Left kidney (tissue), 2 donors: Measurements from ENCODE around the gene TMED5. TPM values are rescaled to one million over a fixed set of nuclear protein-coding genes. Genes with fewer than 3 reads are reported as not detected.
"Not testable (repeated sequence)": the region's sequence is repeated elsewhere in the genome, so short reads cannot be mapped to it uniquely, and the experiment has no call there.

Experiments used
- DNase-seq: peaks from one replicate; pipeline ENCODE4 v3.0.0-alpha.2; 2013
- polyA plus RNA-seq: library from polyadenylated mRNA; unstranded; fragments of 120-200 nt; gene quantifications from one replicate; pipeline ENCODE4 v1.2.1, GENCODE V29; 2013; ENCODE audit not compliant: insufficient read length

TMED5 gene
- polyA plus RNA-seq, 1 donor: 95.2 TPM

DNA sequence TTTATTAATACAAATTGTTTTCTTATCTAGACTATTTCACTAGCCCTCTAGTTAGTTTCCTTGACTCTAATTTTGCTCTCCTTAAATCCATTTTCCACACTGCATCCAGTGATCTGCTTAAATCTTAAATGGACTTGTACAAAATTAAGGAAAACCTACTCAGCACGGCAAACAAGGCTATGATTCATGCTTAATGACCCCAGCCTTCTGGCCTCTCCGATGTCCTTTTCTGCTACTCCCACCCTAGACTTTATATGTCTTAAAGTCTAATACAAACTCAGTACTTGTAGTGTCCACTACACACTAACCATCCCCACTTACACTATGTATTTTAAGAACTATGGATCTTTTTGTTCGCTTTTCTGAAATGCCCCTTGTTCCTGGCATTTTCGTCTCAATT lies 2.2 kb downstream of the TMED5 start:
- peak; percentile 32 for DNase-seq

DNA sequence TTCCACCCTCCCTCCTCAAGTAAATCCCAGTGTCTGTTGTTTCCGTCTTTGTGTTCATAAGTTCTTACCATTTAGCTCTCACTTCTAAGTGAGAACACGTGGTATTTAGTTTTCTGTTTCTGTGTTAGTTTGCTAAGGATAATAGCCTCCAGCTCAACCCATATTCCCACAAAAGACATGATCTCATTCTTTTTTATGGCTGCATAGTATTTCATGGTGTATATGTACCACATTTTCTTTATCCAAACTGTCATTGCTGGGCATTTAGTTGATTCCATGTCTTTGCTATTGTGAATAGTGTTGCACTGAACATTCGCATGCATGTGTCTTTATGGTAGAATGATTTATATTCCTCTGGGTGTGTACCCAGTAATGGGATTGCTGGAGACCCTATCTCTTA lies 5.6 kb downstream of the TMED5 start:
- not testable (repeated sequence) for DNase-seq

DNA sequence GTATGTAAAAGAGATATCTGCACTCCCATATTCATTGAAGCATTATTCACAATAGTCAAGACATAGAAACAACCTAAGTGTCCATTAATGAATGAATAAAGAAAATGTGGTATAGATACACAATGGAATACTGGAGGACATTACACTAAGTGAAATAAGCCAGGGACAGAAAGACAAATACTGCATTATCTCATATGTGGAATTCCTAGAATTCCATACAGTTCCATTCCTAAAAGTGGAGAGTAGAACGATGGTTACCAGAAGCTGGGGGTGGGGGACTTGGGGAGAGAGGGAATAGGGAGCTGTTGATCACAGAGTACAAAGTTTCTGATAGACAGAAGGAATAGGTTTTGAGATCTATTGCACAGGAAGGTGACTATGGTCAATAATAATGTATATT lies 7.4 kb downstream of the TMED5 start:
- no peak for DNase-seq

DNA sequence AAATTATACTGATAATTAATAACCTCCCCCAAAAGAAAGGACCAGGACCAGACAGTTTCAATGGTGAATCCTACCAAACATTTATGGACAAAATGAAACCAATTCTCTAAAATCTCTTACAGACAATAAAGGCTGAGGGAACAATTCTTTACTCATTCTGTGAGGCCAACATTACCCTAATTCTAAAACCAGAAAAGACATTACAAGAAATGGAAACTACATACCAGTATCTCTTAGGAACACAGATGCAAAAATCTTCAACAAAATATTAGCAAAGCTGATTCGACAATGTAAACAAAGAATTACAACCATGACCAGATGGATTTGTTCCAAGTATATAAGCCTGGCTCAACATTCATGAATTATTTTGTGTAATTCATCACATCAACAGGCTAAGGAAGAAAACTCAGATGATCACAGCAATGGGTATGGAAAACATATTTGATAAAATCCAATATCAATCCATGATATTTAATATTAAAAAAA lies 8.6 kb downstream of the TMED5 start:
- DNase-seq: no peak

GRCh38 chr1:93170141-93170678 lies 10.0 kb downstream of the TMED5 start:
- not testable (repeated sequence) for DNase-seq

GRCh38 chr1:93167006-93167405 lies 13.2 kb downstream of the TMED5 start:
- no peak for DNase-seq

- not testable (repeated sequence) for DNase-seq
Measured at GRCh38 chr1:93165895-93166294, 14.3 kb downstream of the TMED5 start.

DNA sequence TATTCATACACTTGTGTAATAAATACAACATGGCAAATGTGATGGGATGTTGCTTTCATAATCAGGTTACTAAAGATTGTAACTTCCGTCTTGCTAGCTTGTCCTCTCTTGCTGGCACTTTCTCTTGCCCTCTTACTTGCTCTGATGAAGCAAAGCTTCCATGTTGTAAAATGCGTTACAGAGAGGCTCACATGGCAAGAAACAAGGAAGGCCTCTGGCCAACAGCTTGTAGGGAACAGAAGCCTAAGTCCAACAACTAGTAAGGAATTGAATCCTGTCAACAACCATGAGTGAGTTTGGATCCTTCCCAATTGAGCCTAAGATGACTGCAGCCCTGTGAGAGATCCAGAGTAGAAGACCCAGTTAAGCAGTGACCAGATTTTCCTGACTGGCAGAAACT lies 15.4 kb downstream of the TMED5 start:
- DNase-seq: no peak

DNA sequence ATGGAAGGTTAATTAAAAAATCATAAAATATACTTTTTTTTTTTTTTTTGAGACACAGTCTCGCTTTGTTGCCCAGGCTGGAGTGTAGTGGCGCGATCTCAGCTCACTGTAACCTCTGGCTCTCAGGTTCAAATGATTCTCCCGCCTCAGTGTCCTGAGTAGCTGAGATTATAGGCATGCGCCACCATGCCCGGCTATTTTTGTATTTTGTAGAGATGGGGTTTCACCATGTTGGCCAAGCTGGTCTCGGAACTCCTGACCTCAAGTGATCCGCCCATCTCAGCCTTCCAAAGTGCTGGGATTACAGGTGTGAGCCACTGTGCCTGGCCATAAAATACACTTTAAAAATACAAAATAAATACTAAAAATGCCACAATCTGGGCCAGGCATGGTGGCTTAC lies 16.9 kb downstream of the TMED5 start:
- not testable (repeated sequence) for DNase-seq

GRCh38 chr1:93159337-93159736 lies 20.9 kb downstream of the TMED5 start:
- DNase-seq: no peak

- DNase-seq: no peak
Measured at GRCh38 chr1:93155335-93155734, 24.9 kb downstream of the TMED5 start.

GRCh38 chr1:93154898-93155297 lies 25.3 kb downstream of the TMED5 start:
- DNase-seq: no peak

DNA sequence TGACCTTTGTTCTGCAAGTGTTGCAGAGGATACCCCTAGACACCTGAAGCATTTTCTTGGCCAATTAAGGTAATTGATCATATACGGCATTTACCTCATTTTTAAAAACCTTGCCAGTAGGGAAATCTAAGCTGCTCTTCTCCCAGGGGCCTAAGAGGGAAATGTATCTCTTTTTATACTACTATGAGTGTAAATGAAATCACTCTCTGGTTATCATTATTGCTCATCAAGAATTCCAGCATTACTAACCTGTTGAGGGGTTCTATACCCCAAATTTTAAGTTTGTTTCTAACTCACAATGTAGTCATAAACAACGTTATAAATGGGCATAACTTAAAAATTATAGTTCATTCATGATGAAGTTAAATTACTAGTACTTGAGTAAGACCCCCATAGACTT lies 27.4 kb downstream of the TMED5 start:
- DNase-seq: no peak

DNA sequence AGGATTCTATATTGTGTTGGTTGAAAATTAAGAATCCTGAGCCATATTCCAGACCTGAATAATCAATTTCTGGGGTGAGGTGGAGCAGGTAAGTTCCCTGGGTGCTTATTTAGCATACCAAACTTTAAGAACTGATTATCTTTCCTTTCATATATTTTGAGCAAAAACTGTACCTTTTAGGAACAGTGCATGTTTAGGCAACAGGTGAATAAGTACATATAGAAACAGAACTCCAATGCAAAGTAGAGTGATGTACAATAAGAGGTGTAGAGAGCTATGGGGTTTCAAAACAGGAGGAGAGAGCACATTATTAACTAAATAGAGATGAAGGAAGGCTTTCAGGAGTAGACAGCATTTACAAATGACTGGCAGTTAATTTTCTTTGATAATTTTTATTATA lies 28.7 kb downstream of the TMED5 start:
- DNase-seq: no peak

- DNase-seq: no peak
Measured at GRCh38 chr1:93150729-93151128, 29.5 kb downstream of the TMED5 start.

DNA sequence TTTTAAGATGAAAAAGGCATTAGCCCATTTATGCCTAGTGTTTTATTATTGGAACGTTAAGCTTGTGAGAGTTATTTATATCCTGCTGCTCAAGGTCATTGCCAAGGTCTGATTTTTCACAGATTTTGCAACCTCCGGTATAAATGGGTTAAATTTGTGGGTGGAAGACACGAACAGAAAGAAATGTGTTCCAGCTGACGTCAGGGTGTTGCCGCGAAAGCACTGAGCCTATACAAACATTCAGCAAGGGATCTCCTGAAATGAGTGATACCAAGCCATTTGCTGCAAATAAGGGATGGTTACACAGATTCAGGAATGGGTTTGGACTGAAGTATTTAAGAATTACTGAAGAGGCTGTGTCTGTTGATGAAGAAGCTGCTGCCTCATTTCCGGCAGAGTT lies 32.2 kb downstream of the TMED5 start:
- DNase-seq: no peak

DNA sequence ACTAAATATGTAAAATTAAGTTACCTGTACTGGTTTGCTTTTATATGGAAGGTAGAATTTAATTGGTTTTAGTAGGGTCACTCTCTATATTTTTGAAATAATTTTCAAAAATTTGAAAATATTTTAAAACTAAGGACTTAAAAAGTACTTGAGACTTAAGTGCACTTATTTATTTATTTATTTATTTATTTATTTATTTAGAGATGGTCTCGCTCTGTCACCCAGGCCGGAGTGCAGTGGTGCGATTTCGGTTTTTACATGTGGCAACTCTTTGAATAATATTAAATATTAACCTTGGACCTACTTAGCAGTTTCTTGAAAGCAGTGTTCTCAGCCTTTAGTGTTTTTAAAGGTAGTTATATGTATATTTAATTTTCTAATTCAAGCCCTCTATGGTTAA lies 36.4 kb downstream of the TMED5 start:
- no peak for DNase-seq

DNA sequence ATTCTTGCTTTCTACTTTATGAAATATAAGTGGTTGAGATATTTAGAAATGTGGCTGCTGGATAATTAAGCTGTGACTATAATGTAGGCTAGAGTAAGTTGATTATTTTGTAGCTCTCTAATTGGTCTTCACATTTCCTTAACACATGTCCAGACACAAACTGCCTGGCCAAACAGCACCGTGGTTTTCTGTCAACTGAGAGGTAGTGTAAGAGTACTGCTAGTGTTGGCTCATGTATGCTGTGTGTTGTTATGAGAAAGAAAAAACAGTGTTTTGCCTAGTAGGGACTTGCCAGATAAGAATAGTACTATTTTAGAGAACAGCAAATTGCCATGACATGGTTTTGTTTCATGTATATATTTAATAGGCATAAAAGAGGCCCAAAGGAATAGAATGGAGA lies 37.1 kb downstream of the TMED5 start:
- no peak for DNase-seq

DNA sequence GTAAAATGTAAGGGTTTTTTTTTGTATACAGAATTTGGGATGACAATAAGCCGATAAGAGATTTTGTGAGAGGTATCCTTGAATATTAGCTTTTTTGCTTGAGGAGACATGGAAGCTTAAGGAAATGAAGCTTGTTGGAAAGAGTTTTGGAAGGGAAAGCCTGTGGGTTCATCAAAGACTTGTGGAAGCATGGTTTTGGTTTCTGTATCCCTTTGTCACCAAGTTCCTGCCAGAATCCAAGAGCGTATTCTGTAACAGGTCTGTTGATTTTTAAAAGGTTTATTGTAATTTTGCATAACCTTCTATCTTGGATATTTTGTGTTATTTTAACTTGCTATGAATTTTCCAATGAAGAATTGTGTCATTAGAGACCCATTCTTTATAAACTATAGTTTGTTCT lies 38.1 kb downstream of the TMED5 start:
- no peak for DNase-seq

DNA sequence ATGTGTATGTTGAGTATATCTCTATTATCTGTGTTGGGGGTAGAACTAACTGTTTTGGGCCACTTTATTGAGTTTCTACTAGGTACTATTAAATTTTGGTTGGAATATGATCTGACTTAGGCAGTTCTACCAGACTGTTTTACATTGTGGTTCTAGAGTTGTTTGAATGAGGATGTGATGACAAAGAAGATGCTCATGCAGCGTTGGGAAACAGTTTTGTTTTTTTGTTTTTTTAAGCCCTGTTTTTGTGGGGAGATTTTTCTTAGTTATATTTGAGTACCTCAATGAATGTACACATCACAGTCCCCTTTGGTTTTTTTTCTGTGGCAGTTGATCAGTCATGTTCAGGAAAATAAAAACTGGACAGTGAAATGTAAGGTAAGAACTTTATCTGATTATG lies 40.1 kb downstream of the TMED5 start:
- DNase-seq: no peak

DNA sequence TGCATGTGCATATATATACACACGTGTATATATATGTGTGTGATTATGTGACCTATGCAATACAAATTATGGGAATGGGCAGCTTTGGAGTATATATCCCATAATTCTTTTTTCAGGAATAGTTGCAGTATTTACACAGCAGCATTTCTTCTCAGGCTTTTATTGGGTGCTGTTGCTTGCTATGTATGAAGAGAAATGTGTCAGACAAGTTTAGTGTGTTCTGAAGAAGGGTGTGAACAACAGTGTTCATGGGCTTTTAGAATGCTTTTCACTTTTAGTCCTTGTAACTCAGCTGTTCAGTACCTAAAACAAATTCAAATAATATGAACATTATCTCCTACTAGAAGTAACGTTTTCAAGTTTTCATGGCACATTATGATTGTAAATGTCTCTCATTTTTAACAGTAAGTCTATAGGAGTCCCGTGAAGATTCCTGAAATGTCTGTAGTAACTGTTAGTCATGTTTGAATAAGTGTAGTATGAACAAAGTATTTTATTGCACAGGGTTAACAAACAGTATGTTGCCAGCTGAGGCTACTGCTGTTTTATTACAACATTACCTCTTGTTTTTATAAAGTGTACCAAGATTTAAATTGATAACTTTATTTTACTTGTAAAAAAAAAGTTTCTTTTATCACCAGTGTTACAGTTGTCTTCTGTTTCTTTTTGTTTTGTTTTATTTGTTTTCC lies 42.5 kb downstream of the TMED5 start:
- no peak for DNase-seq

GRCh38 chr1:93136445-93136844 lies 43.8 kb downstream of the TMED5 start:
- DNase-seq: no peak

- no peak for DNase-seq
Measured at GRCh38 chr1:93132638-93133037, 47.6 kb downstream of the TMED5 start.

- no peak for DNase-seq
Measured at GRCh38 chr1:93129507-93130099, 50.6 kb downstream of the TMED5 start.
